ENCODE measurements around the gene CCDC57.

The CCDC57 gene

GRCh38 chr17:82081966-82082365 lies 130.7 kb downstream of the CCDC57 start:
- H2AFZ ChIP-seq (ENCODE audit: low read length, unreplicated experiment), result no peak overlapping the region
- H3K27ac ChIP-seq (ENCODE audit: low read depth, low read length), result no peak overlapping the region
- H3K36me3 ChIP-seq (ENCODE audit: insufficient read depth, low read length), result peaks cover 22% of the 10 kb centered on the region; the same call in 1 of the 2 replicates
- H3K79me2 ChIP-seq (ENCODE audit: control insufficient read depth, insufficient read depth, low read length, unreplicated experiment), result no peaks in the 10 kb centered on the region
- no peak overlapping the region for H3K4me3 ChIP-seq (ENCODE audit: low read depth, low read length)
- H3K27me3 ChIP-seq (ENCODE audit: insufficient read depth, low read length), result no peaks in the 10 kb centered on the region
- no peaks in the 10 kb centered on the region for H3K4me1 ChIP-seq (ENCODE audit: control insufficient read depth, insufficient read depth, low read length, unreplicated experiment)

GRCh38 chr17:82081546-82081945 lies 131.1 kb downstream of the CCDC57 start:
- Histone ChIP-seq H3K36me3 (ENCODE audit: insufficient read depth, low read length) (peaks cover 22% of the 10 kb centered on the region; the same call in 1 of the 2 replicates), H3K27me3 (ENCODE audit: insufficient read depth, low read length) (no peaks in the 10 kb centered on the region), H3K4me1 (ENCODE audit: control insufficient read depth, insufficient read depth, low read length, unreplicated experiment) (no peaks in the 10 kb centered on the region)

GRCh38 chr17:82080789-82081464 lies 131.7 kb downstream of the CCDC57 start:
- H3K4me1 ChIP-seq (ENCODE audit: control insufficient read depth, insufficient read depth, low read length, unreplicated experiment), result no peaks in the 10 kb centered on the region
- H3K79me2 ChIP-seq (ENCODE audit: control insufficient read depth, insufficient read depth, low read length, unreplicated experiment), result no peaks in the 10 kb centered on the region
- H3K36me3 ChIP-seq (ENCODE audit: insufficient read depth, low read length), result peaks cover 22% of the 10 kb centered on the region; the same call in 1 of the 2 replicates
- H2AFZ ChIP-seq (ENCODE audit: low read length, unreplicated experiment), result no peak overlapping the region
- H3K27ac ChIP-seq (ENCODE audit: low read depth, low read length), result no peak overlapping the region
- no peaks in the 10 kb centered on the region for H3K27me3 ChIP-seq (ENCODE audit: insufficient read depth, low read length)
- H3K4me3 ChIP-seq (ENCODE audit: low read depth, low read length), result no peak overlapping the region

More at GRCh38 chr17:82081546-82081945, 131.1 kb downstream of the CCDC57 start:
- Histone ChIP-seq H3K79me2 (ENCODE audit: control insufficient read depth, insufficient read depth, low read length, unreplicated experiment) (no peaks in the 10 kb centered on the region), H3K4me3 (ENCODE audit: low read depth, low read length) (no peak overlapping the region), H3K27ac (ENCODE audit: low read depth, low read length) (no peak overlapping the region), H2AFZ (ENCODE audit: low read length, unreplicated experiment) (no peak overlapping the region)

- Histone ChIP-seq H3K4me1 (ENCODE audit: control insufficient read depth, insufficient read depth, low read length, unreplicated experiment) (no peaks in the 10 kb centered on the region), H3K27me3 (ENCODE audit: insufficient read depth, low read length) (no peaks in the 10 kb centered on the region), H3K36me3 (ENCODE audit: insufficient read depth, low read length) (peaks cover 22% of the 10 kb centered on the region; the same call in 1 of the 2 replicates), H2AFZ (ENCODE audit: low read length, unreplicated experiment) (no peak overlapping the region), H3K4me3 (ENCODE audit: low read depth, low read length) (no peak overlapping the region), H3K79me2 (ENCODE audit: control insufficient read depth, insufficient read depth, low read length, unreplicated experiment) (no peaks in the 10 kb centered on the region), H3K27ac (ENCODE audit: low read depth, low read length) (no peak overlapping the region)
Observed at GRCh38 chr17:82080048-82080788, 132.4 kb downstream of the CCDC57 start.

DNA sequence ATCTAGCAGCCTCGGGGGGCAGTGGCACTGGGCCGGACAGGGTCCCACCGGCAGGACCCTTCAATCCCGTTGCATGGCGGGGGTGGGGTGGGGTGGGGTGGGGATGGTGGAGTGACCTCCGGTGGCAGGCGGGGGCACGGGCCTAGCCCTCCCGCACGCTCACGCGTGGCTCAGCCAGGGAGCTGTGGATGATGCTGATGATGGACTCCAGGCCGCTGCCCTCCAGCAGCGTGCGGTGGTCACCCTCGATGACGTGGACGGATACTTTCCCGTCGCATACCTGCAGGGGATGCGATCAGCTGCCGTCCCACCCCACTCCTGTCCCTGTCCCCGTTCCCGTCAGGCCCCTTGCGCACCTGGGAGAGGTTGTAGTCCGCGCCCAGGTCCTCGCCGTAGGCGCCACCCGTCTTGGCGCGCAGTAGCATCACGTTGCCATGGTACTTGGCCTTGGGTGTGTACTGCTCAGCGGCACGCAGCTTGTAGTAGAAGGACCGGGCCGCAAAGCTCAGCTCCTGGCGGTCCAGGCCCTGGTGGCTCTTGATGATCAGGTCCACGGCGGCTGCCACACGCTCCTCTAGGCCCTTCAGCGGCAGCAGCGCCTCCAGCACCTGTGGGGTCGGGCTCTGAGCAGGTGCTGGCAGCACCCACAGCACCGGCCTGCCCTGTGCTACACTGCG lies 133.5 kb downstream of the CCDC57 start:
- H3K27me3 ChIP-seq (ENCODE audit: insufficient read depth, low read length), result no peaks in the 10 kb centered on the region
- peaks cover 18% of the 10 kb centered on the region; the same call in 1 of the 2 replicates for H3K36me3 ChIP-seq (ENCODE audit: insufficient read depth, low read length)
- H2AFZ ChIP-seq (ENCODE audit: low read length, unreplicated experiment), result no peak overlapping the region
- no peaks in the 10 kb centered on the region for H3K79me2 ChIP-seq (ENCODE audit: control insufficient read depth, insufficient read depth, low read length, unreplicated experiment)
- no peak overlapping the region for H3K27ac ChIP-seq (ENCODE audit: low read depth, low read length)
- no peaks in the 10 kb centered on the region for H3K4me1 ChIP-seq (ENCODE audit: control insufficient read depth, insufficient read depth, low read length, unreplicated experiment)
- no peak overlapping the region for H3K4me3 ChIP-seq (ENCODE audit: low read depth, low read length)

GRCh38 chr17:82078433-82078832 lies 134.2 kb downstream of the CCDC57 start:
- no peaks in the 10 kb centered on the region for H3K79me2 ChIP-seq (ENCODE audit: control insufficient read depth, insufficient read depth, low read length, unreplicated experiment)
- no peak overlapping the region for H2AFZ ChIP-seq (ENCODE audit: low read length, unreplicated experiment)
- H3K36me3 ChIP-seq (ENCODE audit: insufficient read depth, low read length), result peaks cover 14% of the 10 kb centered on the region; the same call in 1 of the 2 replicates
- H3K27ac ChIP-seq (ENCODE audit: low read depth, low read length), result no peak overlapping the region
- no peak overlapping the region for H3K4me3 ChIP-seq (ENCODE audit: low read depth, low read length)
- H3K27me3 ChIP-seq (ENCODE audit: insufficient read depth, low read length), result no peaks in the 10 kb centered on the region
- no peaks in the 10 kb centered on the region for H3K4me1 ChIP-seq (ENCODE audit: control insufficient read depth, insufficient read depth, low read length, unreplicated experiment)

DNA sequence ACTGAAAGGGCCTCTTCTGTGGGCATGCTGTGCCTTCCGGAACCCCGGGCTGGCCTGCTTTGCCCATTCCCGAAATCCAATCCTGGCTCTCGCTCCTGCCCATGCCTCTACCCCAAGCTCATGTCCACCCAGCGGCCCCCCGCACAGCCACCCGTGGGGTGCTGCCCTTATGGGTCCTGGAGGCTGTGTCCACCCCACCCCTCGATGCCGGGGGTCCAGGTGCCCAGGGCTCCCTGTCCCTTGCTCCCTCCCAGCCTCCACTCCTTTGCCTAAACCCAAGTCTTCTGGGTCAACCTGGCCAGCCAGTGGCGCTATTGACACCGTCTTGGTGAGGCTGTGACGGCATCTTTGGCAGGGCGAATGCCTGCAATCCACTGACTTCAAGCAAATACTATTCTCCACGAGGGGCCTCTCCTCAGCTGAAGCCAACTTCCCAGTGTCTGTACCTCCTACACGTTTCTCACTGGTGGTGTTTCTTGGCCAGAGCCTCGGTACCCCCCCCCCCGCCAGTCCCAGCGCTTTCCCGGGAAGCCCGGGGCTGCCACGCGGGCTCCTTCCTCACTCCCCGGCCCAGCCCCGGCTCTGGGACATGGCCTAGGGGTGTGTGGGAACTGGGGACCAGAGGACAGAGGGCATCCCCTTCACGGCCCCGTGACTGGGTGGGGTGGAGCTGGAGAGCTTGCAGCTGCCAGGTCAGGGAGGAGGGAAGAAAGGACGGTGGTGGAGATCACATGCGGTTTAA lies 134.9 kb downstream of the CCDC57 start:
- peaks cover 10% of the 10 kb centered on the region; the same call in 1 of the 2 replicates for H3K36me3 ChIP-seq (ENCODE audit: insufficient read depth, low read length)

DNA sequence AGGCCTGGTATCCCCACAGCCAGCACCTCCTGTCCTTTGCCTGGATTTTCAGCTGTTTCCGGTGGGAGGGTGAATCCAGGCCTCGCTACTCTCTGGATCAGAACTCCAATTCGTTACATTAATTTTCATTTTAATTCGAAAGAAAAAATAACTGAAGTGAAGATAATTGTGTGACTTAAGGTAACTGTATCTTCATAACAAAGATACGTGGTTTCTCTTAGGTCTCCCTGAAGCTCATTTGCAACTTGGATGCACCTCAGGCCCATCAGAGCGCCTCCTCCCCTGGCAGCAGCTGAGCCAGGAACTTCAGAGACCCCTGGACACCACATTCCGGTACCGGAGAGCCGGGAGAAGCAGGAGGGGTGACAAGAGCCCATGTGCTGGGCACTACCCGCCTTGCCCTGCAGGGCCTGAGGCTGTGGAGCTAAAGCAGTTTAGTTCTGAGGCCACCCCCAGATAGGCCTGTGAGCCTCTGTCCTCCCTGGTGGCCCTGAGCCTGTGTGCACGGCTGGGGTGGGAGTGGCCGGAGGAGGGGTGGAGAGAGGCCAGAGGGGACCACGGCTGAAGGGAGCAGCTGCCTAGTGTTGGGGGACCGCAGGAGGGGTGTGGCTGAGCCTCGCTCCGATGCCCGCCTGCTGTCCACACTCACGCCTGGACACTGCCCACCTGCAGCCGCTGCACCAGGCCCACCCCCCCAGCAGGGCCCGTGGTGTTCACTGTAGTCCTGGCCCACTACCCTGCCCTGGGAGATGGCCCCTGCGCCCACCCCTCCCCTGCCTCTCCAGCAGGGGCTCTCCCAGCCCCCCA lies 135.7 kb downstream of the CCDC57 start:
- Histone ChIP-seq H3K36me3 (ENCODE audit: insufficient read depth, low read length) (peaks cover 10% of the 10 kb centered on the region; the same call in 1 of the 2 replicates), H3K27ac (ENCODE audit: low read depth, low read length) (no peak overlapping the region), H2AFZ (ENCODE audit: low read length, unreplicated experiment) (no peak overlapping the region), H3K4me1 (ENCODE audit: control insufficient read depth, insufficient read depth, low read length, unreplicated experiment) (no peaks in the 10 kb centered on the region), H3K27me3 (ENCODE audit: insufficient read depth, low read length) (no peaks in the 10 kb centered on the region), H3K79me2 (ENCODE audit: control insufficient read depth, insufficient read depth, low read length, unreplicated experiment) (no peaks in the 10 kb centered on the region), H3K4me3 (ENCODE audit: low read depth, low read length) (no peak overlapping the region)

More for the DNA sequence above, 134.9 kb downstream of the CCDC57 start:
- Histone ChIP-seq H3K27me3 (ENCODE audit: insufficient read depth, low read length) (no peaks in the 10 kb centered on the region), H2AFZ (ENCODE audit: low read length, unreplicated experiment) (no peak overlapping the region), H3K27ac (ENCODE audit: low read depth, low read length) (no peak overlapping the region), H3K4me3 (ENCODE audit: low read depth, low read length) (no peak overlapping the region), H3K79me2 (ENCODE audit: control insufficient read depth, insufficient read depth, low read length, unreplicated experiment) (no peaks in the 10 kb centered on the region), H3K4me1 (ENCODE audit: control insufficient read depth, insufficient read depth, low read length, unreplicated experiment) (no peaks in the 10 kb centered on the region)

DNA sequence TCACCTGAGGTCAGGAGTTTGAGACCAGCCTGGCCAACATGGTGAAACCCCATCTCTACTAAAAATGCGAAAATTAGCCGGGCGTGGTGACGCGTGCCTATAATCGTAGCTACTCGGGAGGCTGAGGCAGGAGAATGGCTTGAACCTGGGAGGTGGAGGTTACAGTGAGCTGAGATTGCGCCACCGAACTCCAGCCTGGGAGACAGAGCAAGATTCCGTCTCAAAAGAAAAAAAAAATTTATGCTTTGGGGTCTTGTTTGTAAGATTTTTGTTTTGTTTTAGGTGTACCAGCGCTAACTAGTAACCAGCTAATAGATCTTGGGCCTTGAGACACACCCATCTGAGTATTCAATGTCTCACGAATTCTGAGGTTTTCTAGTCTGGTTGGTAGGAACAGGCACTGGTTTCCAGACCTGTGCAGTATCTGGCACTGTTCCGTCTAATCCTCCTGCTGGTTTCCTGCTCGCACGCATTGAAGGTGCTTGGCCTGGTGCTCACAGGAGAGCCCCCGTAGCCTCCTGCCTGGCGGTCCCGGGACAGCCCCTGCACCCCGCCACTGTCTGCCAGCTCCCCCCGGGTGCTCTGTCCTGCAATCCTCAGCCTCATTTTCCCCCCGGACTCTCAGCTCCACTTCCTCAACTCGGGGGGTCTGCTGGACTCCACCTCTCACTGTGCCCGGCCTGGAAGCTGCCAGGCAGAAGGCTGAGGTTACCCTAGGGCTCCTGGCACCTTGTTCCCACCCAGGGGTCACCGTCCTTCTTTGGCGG lies 136.4 kb downstream of the CCDC57 start:
- no peak overlapping the region for H3K27ac ChIP-seq (ENCODE audit: low read depth, low read length)

More for the DNA sequence above, 136.4 kb downstream of the CCDC57 start:
- H3K36me3 ChIP-seq (ENCODE audit: insufficient read depth, low read length), result peaks cover 10% of the 10 kb centered on the region; the same call in 1 of the 2 replicates
- no peaks in the 10 kb centered on the region for H3K79me2 ChIP-seq (ENCODE audit: control insufficient read depth, insufficient read depth, low read length, unreplicated experiment)
- H3K27me3 ChIP-seq (ENCODE audit: insufficient read depth, low read length), result no peaks in the 10 kb centered on the region
- H3K4me3 ChIP-seq (ENCODE audit: low read depth, low read length), result no peak overlapping the region
- H2AFZ ChIP-seq (ENCODE audit: low read length, unreplicated experiment), result no peak overlapping the region
- no peaks in the 10 kb centered on the region for H3K4me1 ChIP-seq (ENCODE audit: control insufficient read depth, insufficient read depth, low read length, unreplicated experiment)

All from ACC112 (cell line).